ENCODE measurements around the gene NHSL2.

NHSL2 gene

DNA sequence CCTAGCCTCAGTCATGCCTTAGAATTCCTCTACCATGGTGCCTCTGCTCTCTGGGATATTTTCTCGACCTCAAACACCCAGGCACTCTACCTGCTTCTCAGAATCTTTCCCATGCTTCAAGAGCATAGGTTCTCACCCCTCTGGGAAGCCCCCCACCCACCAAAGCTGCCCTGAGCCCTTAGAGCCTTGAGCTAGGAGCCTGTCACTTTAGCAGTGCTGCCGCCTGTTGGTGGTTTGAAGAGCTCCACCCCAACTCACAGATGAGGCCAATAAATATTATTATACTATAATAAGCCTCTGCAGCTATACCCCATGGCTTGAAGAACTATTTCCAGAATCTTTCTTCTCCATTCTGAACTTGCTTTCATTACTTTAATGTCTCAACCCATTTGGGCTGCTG, 111.3 kb downstream of the NHSL2 start:
- Histone ChIP-seq H3K36me3 (ENCODE audit: insufficient read depth, low read length) (no peaks in the 10 kb centered on the region), H3K4me1 (ENCODE audit: insufficient read depth, low read length) (peaks cover 35% of the 10 kb centered on the region), H3K4me3 (ENCODE audit: low read depth in 1 of 2, low read length in 2 of 2) (no peak overlapping the region), H3K27me3 (ENCODE audit: control insufficient read depth in 1 of 2, insufficient read depth in 2 of 2, low read length in 2 of 2) (peaks cover 0 to 4% of the 10 kb centered on the region in 2 donors), H3K9me3 (ENCODE audit: low read length) (no peaks in the 10 kb centered on the region), H3K9ac (ENCODE audit: low read length) (no peak overlapping the region), H3K27ac (ENCODE audit: low read depth, low read length) (no peak overlapping the region)

DNA sequence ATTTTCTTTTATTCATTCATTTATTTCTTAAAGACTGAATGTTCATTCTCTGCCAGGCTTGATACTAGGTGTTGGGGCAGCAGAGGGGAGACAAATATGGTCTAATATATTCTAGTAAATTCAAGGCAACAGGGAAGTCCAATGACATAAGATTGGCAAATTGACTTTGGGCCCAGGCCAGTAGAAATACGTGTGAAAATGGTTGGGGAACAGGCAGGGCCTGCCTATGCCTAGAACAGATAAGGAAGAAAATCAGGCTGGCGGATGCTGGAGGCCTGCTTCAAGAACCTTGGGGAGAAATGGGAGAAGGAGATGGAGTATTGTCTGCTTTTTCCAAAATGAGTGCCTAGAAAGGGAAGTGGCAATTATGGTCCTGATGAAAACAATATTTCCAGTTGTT, 112.4 kb downstream of the NHSL2 start:
- Histone ChIP-seq H3K27me3 (ENCODE audit: control insufficient read depth in 1 of 2, insufficient read depth in 2 of 2, low read length in 2 of 2) (peaks cover 4% of the 10 kb centered on the region in 2 donors), H3K4me1 (ENCODE audit: insufficient read depth, low read length) (peaks cover 35% of the 10 kb centered on the region), H3K9me3 (ENCODE audit: low read length) (no peaks in the 10 kb centered on the region), H3K4me3 (ENCODE audit: low read depth in 1 of 2, low read length in 2 of 2) (no peak overlapping the region), H3K36me3 (ENCODE audit: insufficient read depth, low read length) (no peaks in the 10 kb centered on the region), H3K9ac (ENCODE audit: low read length) (no peak overlapping the region), H3K27ac (ENCODE audit: low read depth, low read length) (no peak overlapping the region)

DNA sequence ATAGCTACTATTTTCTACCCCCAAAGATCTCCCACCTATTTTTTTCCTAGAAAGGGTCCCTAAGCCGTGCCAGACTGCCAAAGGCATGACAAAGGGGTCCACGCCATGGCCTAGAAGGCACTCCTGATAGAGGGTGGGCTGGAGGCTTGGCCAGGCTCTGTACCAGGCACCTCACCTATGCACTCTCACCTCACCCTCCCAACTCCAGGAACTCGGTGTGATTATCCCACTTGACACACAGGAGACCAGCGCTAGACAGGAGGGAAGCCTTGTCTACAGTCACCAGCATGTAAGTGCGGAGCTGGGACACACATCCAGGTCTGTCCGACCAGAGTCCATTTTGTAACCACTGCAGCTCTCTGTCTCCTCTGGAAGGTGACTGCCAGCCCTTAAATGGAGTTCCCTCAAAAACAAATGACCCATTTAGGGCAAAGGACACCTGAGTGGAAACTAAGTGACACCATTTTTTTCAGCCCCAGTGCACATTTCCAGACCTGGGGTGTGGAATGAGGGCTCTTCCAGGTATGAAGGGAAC, 114.7 kb downstream of the NHSL2 start:
- Histone ChIP-seq H3K9ac (ENCODE audit: low read length) (no peak overlapping the region), H3K9me3 (ENCODE audit: low read length) (no peaks in the 10 kb centered on the region), H3K27ac (ENCODE audit: low read depth, low read length) (no peak overlapping the region), H3K27me3 (ENCODE audit: control insufficient read depth in 1 of 2, insufficient read depth in 2 of 2, low read length in 2 of 2) (peaks cover 4 to 15% of the 10 kb centered on the region in 2 donors), H3K4me3 (ENCODE audit: low read depth in 1 of 2, low read length in 2 of 2) (no peak overlapping the region), H3K4me1 (ENCODE audit: insufficient read depth, low read length) (peaks cover 38% of the 10 kb centered on the region), H3K36me3 (ENCODE audit: insufficient read depth, low read length) (no peaks in the 10 kb centered on the region)

DNA sequence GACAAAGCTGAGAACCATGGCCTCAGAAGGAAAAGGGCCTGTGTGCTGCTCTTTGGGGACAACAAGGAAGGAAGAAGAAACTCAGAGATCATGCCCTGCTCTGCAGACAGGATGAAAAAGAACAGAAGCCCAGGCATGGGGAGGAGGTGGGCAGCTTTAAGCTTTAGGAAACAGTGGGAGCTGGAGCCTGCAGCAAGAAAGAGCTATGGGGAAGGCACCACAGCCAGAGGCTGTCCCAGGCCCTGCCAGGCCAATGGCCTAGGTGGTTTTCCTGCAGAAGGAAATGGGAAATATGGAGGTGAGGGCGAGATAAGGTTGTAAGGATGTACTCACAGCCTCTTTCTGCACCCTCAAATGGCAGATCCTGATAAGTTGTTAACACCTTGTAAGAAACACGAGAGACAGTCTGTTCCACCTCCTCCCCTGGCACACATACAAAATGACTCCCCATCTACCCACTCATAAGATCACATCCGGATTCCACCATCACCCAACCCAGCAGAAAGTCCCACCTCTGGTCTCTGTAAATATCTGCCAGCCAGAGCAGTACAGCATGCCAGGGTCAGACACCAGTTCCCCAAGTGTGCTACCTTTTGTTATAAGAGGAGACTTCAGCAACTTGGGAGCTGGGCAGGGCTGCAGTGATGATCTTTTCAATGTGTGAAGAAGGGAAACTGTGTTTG, 115.8 kb downstream of the NHSL2 start:
- Histone ChIP-seq H3K36me3 (ENCODE audit: insufficient read depth, low read length) (no peaks in the 10 kb centered on the region), H3K27me3 (ENCODE audit: control insufficient read depth in 1 of 2, insufficient read depth in 2 of 2, low read length in 2 of 2) (peaks cover 4 to 15% of the 10 kb centered on the region in 2 donors), H3K9ac (ENCODE audit: low read length) (no peak overlapping the region), H3K4me3 (ENCODE audit: low read depth in 1 of 2, low read length in 2 of 2) (no peak overlapping the region), H3K27ac (ENCODE audit: low read depth, low read length) (no peak overlapping the region), H3K4me1 (ENCODE audit: insufficient read depth, low read length) (peaks cover 38% of the 10 kb centered on the region), H3K9me3 (ENCODE audit: low read length) (no peaks in the 10 kb centered on the region)

DNA sequence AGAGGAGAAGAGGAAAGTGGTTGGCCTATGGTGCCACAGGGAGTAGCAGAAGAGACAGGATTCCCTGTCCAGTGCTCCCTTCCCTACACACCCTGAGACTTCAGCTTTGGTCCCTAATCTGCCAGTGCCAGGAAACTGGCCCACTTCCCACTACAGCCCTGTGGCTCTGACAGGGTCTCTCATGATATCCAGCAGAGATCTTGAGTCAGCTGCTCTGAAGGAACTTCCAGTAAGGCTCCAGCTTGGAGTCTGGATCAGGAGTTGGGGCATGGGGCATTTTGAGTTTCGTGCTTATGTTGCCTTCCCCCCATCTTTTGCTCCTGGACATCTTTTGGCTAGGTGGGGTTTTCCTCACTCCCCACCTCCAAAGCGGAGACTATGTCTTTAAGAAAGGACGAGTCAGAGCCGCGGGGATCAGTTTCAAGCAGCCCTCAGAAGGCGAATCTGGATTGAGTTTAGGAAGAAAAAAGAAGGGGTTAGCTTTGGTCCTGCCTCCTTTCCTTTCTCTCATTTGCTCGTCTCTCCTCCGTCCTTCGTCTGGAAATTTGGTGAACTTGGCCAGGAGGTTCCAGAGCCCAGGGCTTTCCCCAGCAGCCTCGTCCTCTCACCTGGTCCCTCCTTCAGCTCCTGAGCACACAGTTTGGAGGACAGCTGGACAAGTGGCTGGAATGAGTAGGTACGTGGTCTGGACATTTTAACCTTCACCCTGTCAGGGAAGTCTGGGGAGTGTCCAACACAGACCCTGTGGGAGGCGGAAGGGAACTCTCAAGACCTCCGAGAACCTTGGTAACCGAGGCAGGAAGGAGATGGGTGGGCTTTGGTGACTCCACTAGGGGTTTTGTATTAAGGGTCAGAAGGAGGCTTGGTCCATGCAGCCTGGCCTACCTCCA, 116.6 kb downstream of the NHSL2 start:
- H3K36me3 ChIP-seq (ENCODE audit: insufficient read depth, low read length) = no peaks in the 10 kb centered on the region
- H3K27me3 ChIP-seq (ENCODE audit: control insufficient read depth in 1 of 2, insufficient read depth in 2 of 2, low read length in 2 of 2) = peaks cover 4 to 15% of the 10 kb centered on the region in 2 donors
- peak overlapping the region; percentile 12 to 36 for H3K4me3 ChIP-seq (ENCODE audit: low read depth in 1 of 2, low read length in 2 of 2)
- no peaks in the 10 kb centered on the region for H3K9me3 ChIP-seq (ENCODE audit: low read length)
- H3K9ac ChIP-seq (ENCODE audit: low read length) = peak overlapping the region; percentile 19
- H3K4me1 ChIP-seq (ENCODE audit: insufficient read depth, low read length) = peaks cover 38% of the 10 kb centered on the region
- peak overlapping the region; percentile 35 for H3K27ac ChIP-seq (ENCODE audit: low read depth, low read length)

DNA sequence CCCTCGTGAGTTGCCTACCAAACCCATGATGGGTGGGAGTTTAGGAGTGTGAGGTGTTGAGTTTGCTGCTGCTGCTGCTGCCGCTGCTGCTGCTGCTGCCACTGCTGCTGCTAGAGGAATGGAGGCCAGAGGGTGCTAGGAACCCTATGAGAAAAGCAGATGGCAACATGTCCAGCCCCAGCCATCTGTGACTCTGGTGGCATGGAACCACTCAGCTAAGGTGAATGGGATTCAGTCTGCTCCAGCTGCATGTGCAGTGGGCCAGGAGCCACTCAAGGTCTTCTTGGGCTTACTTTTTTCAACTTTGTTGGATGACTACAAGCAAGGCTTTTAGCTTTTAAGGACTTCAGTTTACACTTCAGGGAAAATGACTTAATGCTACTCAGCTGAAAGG, 117.3 kb downstream of the NHSL2 start:
- Histone ChIP-seq H3K9ac (ENCODE audit: low read length) (peak overlapping the region; percentile 19), H3K27ac (ENCODE audit: low read depth, low read length) (peak overlapping the region; percentile 35), H3K27me3 (ENCODE audit: control insufficient read depth in 1 of 2, insufficient read depth in 2 of 2, low read length in 2 of 2) (peaks cover 4 to 15% of the 10 kb centered on the region in 2 donors), H3K36me3 (ENCODE audit: insufficient read depth, low read length) (no peaks in the 10 kb centered on the region), H3K9me3 (ENCODE audit: low read length) (no peaks in the 10 kb centered on the region), H3K4me3 (ENCODE audit: low read depth in 1 of 2, low read length in 2 of 2) (peak overlapping the region; percentile 12 to 36), H3K4me1 (ENCODE audit: insufficient read depth, low read length) (peaks cover 38% of the 10 kb centered on the region)

DNA sequence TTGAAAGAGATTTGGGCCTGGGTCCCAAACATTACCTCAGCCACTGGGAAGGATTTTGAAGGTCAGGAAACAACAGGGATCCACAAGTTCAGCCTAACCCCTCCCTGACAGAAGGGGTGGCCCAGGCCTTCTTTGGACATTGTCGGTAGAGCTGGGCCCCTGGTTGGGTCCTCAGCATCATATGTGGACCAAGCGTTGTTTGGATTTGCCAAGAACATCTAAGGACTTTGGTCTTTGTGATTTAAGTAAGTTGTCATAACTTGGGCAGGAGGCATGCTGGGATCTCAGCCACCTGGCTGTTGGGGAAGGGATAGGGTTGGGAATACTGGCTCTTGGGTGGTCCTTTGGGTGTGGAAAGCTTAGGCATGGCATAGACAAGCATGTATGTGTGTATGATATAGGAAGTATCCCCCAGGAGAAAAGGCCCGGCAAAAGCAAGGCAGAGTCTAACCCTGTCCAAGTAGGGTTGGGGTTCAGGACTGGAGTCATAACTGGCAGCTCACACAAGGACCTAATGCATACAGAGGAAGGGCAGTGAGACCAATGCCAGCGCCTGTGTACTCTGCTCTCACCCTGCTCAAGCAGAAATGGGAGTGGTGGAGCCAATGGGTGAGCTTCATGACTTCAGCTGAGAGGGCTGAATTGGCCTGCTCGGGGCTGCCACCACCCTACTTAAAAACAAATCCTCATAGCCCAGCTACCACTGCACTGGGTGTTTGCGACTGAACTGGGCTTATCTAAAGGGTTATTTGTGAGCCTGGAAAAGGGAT, 118.2 kb downstream of the NHSL2 start:
- Histone ChIP-seq H3K9me3 (ENCODE audit: low read length) (no peaks in the 10 kb centered on the region), H3K4me1 (ENCODE audit: insufficient read depth, low read length) (peaks cover 38% of the 10 kb centered on the region), H3K27me3 (ENCODE audit: control insufficient read depth in 1 of 2, insufficient read depth in 2 of 2, low read length in 2 of 2) (peaks cover 4 to 15% of the 10 kb centered on the region in 2 donors), H3K4me3 (ENCODE audit: low read depth in 1 of 2, low read length in 2 of 2) (peak overlapping the region in 1 of 2 donors; percentile 36), H3K27ac (ENCODE audit: low read depth, low read length) (peak overlapping the region; percentile 44), H3K9ac (ENCODE audit: low read length) (no peak overlapping the region), H3K36me3 (ENCODE audit: insufficient read depth, low read length) (no peaks in the 10 kb centered on the region)

DNA sequence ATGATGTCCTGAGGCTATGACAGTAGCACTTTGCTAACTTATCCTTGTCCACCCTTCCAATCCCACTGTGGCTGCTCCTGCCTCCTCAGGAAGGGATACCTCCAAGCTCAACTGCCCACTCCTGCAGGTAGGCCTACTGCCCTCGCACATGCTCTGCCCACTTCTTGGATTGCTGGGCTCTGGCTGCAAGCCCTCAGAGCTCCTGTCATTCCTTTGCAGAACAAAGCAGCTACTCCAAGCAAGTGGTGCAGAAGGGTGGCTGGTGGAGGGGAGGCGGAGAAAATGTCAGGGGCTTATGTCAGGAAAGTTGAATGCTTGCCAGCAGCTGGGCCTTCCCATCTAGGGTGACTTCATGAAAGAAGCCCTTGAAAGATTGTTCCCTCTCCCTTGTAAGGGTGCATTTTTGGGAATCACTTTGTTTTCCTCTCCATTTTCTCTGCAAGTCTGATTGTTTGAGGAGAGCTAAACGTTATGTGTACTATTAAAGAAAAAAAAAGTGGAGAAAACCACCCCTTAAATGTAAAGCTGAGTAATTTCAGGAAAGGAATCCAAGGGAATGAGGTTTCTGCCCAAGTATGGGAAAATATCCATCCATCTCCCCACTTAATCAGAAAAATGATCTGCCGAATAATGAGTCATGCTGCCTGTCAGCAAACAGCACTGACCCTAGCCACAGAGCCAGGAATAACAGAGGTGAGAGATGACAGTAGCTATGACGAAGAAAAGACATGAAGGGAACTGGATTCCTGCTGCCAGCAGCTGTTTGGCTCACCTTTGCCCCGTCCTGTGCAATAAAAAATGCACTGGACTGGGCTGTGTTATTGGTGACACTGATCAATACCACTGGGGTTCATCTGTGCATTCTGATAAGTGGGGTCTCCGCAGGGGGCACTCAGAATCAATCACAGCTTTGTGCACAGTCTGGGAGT, 119.1 kb downstream of the NHSL2 start:
- H3K36me3 ChIP-seq (ENCODE audit: insufficient read depth, low read length) = no peaks in the 10 kb centered on the region
- H3K9me3 ChIP-seq (ENCODE audit: low read length) = no peaks in the 10 kb centered on the region
- peaks cover 4 to 15% of the 10 kb centered on the region in 2 donors for H3K27me3 ChIP-seq (ENCODE audit: control insufficient read depth in 1 of 2, insufficient read depth in 2 of 2, low read length in 2 of 2)
- peak overlapping the region; percentile 44 for H3K27ac ChIP-seq (ENCODE audit: low read depth, low read length)
- H3K4me3 ChIP-seq (ENCODE audit: low read depth in 1 of 2, low read length in 2 of 2) = no peak overlapping the region
- H3K9ac ChIP-seq (ENCODE audit: low read length) = no peak overlapping the region
- peaks cover 38% of the 10 kb centered on the region for H3K4me1 ChIP-seq (ENCODE audit: insufficient read depth, low read length)

DNA sequence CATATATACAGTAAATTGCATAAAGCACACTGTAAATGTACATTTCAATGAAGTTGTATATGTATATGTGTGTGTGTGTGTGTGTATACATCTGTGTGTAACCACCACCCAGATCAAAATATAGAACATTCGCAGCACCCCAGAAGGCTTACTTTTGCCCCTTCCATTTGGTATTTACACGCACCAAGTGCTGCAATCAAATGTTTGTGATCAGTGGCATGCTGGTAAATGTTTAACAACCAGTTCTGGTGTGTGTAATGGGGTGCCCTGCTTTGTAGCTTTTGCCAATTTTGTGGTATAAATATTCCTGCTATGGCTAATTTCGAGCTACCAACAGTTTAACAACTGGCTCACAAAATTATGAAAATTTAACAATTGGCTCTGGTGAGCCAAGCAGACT, 119.8 kb downstream of the NHSL2 start:
- Histone ChIP-seq H3K9me3 (ENCODE audit: low read length) (no peaks in the 10 kb centered on the region), H3K9ac (ENCODE audit: low read length) (no peak overlapping the region), H3K4me1 (ENCODE audit: insufficient read depth, low read length) (peaks cover 38% of the 10 kb centered on the region), H3K27ac (ENCODE audit: low read depth, low read length) (peak overlapping the region; percentile 44), H3K27me3 (ENCODE audit: control insufficient read depth in 1 of 2, insufficient read depth in 2 of 2, low read length in 2 of 2) (peaks cover 4 to 15% of the 10 kb centered on the region in 2 donors), H3K4me3 (ENCODE audit: low read depth in 1 of 2, low read length in 2 of 2) (no peak overlapping the region), H3K36me3 (ENCODE audit: insufficient read depth, low read length) (no peaks in the 10 kb centered on the region)

DNA sequence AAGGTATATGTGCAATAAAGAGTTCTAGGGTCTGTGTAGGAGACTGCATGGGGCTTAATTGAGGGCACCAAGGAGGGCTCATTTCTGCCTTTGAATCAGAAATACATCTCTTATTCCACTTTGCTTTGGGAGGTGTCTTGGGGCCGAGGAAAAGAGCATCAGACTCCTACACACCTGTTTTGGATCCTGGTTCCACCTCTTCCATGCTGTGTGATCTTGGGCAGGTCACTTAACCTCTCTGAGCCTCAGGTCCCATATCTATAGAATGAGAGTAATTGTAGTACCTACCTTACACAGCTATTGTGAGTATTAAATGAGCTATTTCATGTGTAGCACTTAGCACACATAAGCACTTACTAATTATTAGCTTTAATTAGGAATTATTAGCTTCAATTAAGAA, 120.5 kb downstream of the NHSL2 start:
- no peaks in the 10 kb centered on the region for H3K9me3 ChIP-seq (ENCODE audit: low read length)
- peaks cover 38% of the 10 kb centered on the region for H3K4me1 ChIP-seq (ENCODE audit: insufficient read depth, low read length)
- no peak overlapping the region for H3K9ac ChIP-seq (ENCODE audit: low read length)
- peaks cover 0 to 15% of the 10 kb centered on the region in 2 donors for H3K27me3 ChIP-seq (ENCODE audit: control insufficient read depth in 1 of 2, insufficient read depth in 2 of 2, low read length in 2 of 2)
- no peak overlapping the region for H3K27ac ChIP-seq (ENCODE audit: low read depth, low read length)
- H3K36me3 ChIP-seq (ENCODE audit: insufficient read depth, low read length) = no peaks in the 10 kb centered on the region
- H3K4me3 ChIP-seq (ENCODE audit: low read depth in 1 of 2, low read length in 2 of 2) = no peak overlapping the region
